H9 (cell line): Measurements from ENCODE around the gene MAP2K7. TPM values are rescaled to one million over a fixed set of nuclear protein-coding genes. Genes with fewer than 3 reads are reported as not detected.

ENCODE experiments used
- DNase-seq: peaks from one replicate; pipeline ENCODE4 v3.0.0-alpha.2; 2017
- H2AFZ ChIP-seq: one replicate; pipeline ENCODE4 v1.6.1; 2013; ENCODE audit warnings: mild to moderate bottlenecking, low read length, control low read depth, moderate library complexity
- H2AK5ac ChIP-seq: 2 replicates; pipeline ENCODE4 v1.6.1; 2013; ENCODE audit warnings: low read length, control low read depth, mixed read lengths; ENCODE audit not compliant: insufficient read length
- H2BK120ac ChIP-seq: one replicate; pipeline ENCODE4 v1.6.1; 2013; ENCODE audit warnings: low read depth, mild to moderate bottlenecking, low read length, control low read depth, inconsistent platforms; ENCODE audit not compliant: poor library complexity, severe bottlenecking
- H2BK12ac ChIP-seq: 2 replicates; pipeline ENCODE4 v1.6.1; 2013; ENCODE audit warnings: low read length, control low read depth, mixed read lengths, low read depth; ENCODE audit not compliant: insufficient read length
- H2BK15ac ChIP-seq: 2 replicates; pipeline ENCODE4 v1.6.1; 2013; ENCODE audit warnings: low read depth, low read length, control low read depth
- H2BK20ac ChIP-seq: one replicate; pipeline ENCODE4 v1.6.1; 2013; ENCODE audit warnings: low read depth, mild to moderate bottlenecking, low read length, control low read depth, inconsistent platforms; ENCODE audit not compliant: poor library complexity, severe bottlenecking
- H2BK5ac ChIP-seq: 2 replicates; pipeline ENCODE4 v1.6.1; 2013; ENCODE audit warnings: low read length, control low read depth, mixed read lengths; ENCODE audit not compliant: insufficient read length
- H3K14ac ChIP-seq: 2 replicates; pipeline ENCODE4 v1.6.1; 2013; ENCODE audit warnings: low read length, control low read depth; ENCODE audit not compliant: insufficient read depth
- H3K18ac ChIP-seq: 2 replicates; pipeline ENCODE4 v1.6.1; 2013; ENCODE audit warnings: low read depth, mild to moderate bottlenecking, mixed read lengths, low read length, control low read depth; ENCODE audit not compliant: insufficient read length
- H3K23ac ChIP-seq: 2 replicates; pipeline ENCODE4 v1.6.1; 2013; ENCODE audit warnings: low read length, control low read depth, mixed read lengths, low read depth; ENCODE audit not compliant: insufficient read length
- H3K23me2 ChIP-seq: 2 replicates; pipeline ENCODE4 v1.6.1; 2013; ENCODE audit warnings: low read depth, mild to moderate bottlenecking, mixed read lengths, low read length, control low read depth; ENCODE audit not compliant: insufficient read length, poor library complexity, severe bottlenecking
- H3K27ac ChIP-seq: 2 replicates; pipeline ENCODE4 v1.5.1; 2013; ENCODE audit warnings: low read length, control low read depth, mixed read lengths, low read depth; ENCODE audit not compliant: insufficient read length
- H3K27me3 ChIP-seq: 2 replicates; pipeline ENCODE4 v1.6.1; 2013; ENCODE audit warnings: low read length, control low read depth, inconsistent platforms; ENCODE audit not compliant: insufficient read depth
- H3K4ac ChIP-seq: 2 replicates; pipeline ENCODE4 v1.6.1; 2013; ENCODE audit warnings: low read depth, mild to moderate bottlenecking, control low read depth, inconsistent platforms, low read length, moderate library complexity
- H3K4me1 ChIP-seq: 2 replicates; pipeline ENCODE4 v1.6.1; 2013; ENCODE audit warnings: low read length, control low read depth, inconsistent platforms; ENCODE audit not compliant: insufficient read depth
- H3K4me2 ChIP-seq: 2 replicates; pipeline ENCODE4 v1.6.1; 2013; ENCODE audit warnings: low read length, control low read depth, mixed read lengths; ENCODE audit not compliant: insufficient read length, insufficient read depth
- H3K56ac ChIP-seq: 2 replicates; pipeline ENCODE4 v1.6.1; 2013; ENCODE audit warnings: low read depth, mild to moderate bottlenecking, mixed read lengths, low read length, control low read depth; ENCODE audit not compliant: insufficient read length
- H3K79me1 ChIP-seq: 2 replicates; pipeline ENCODE4 v1.6.1; 2013; ENCODE audit warnings: low read depth, mild to moderate bottlenecking, moderate library complexity, low read length, control low read depth, inconsistent platforms; ENCODE audit not compliant: insufficient read depth, poor library complexity, severe bottlenecking
- H3K79me2 ChIP-seq: 2 replicates; pipeline ENCODE4 v1.6.1; 2013; ENCODE audit warnings: low read length, control low read depth, inconsistent platforms; ENCODE audit not compliant: insufficient read depth
- H3K9ac ChIP-seq: 2 replicates; pipeline ENCODE4 v1.6.1; 2013; ENCODE audit warnings: low read length, control low read depth, mixed read lengths; ENCODE audit not compliant: insufficient read length; ENCODE audit errors: extremely low read depth
- H3K9me3 ChIP-seq: one replicate; pipeline ENCODE4 v1.6.1; 2013; ENCODE audit warnings: low read depth, low read length, inconsistent platforms; ENCODE audit not compliant: control insufficient read depth
- H3T11ph ChIP-seq: one replicate; pipeline ENCODE4 v1.6.1; 2013; ENCODE audit warnings: mild to moderate bottlenecking, low read length, control low read depth, inconsistent platforms
- H4K20me1 ChIP-seq: one replicate; pipeline ENCODE4 v1.6.1; 2013; ENCODE audit not compliant: control insufficient read depth, insufficient read length, insufficient read depth
- H4K5ac ChIP-seq: 2 replicates; pipeline ENCODE4 v1.6.1; 2013; ENCODE audit warnings: low read depth, mild to moderate bottlenecking, mixed read lengths, low read length, control low read depth; ENCODE audit not compliant: insufficient read length
- H4K8ac ChIP-seq: replicated peaks from 2 replicates; pipeline ENCODE4 v1.6.1; 2013; ENCODE audit warnings: low read length, control low read depth, mixed read lengths, low read depth; ENCODE audit not compliant: insufficient read length
- H4K91ac ChIP-seq: 2 replicates; pipeline ENCODE4 v1.6.1; 2013; ENCODE audit warnings: low read depth, mild to moderate bottlenecking, moderate library complexity, mixed read lengths, low read length, control low read depth; ENCODE audit not compliant: insufficient read length
- H3K27ac Mint-ChIP-seq, 3 experiments: 2 replicates in 2 of 3; 3 replicates in 1 of 3; pipeline ENCODE4 v1.8.0; 2020 to 2021; ENCODE audit warnings: mixed read lengths in 3 of 3, mild to moderate bottlenecking in 1 of 3, moderate library complexity in 1 of 3
- H3K27me3 Mint-ChIP-seq: 2 replicates; pipeline ENCODE4 v1.8.0; 2021; ENCODE audit warnings: low read depth, mild to moderate bottlenecking, moderate library complexity, mixed read lengths
- H3K36me3 Mint-ChIP-seq, 3 experiments: 2 replicates in 2 of 3; 3 replicates in 1 of 3; pipeline ENCODE4 v1.8.0; 2020 to 2021; ENCODE audit warnings: low read depth in 3 of 3, mixed read lengths in 3 of 3; ENCODE audit not compliant: insufficient read depth in 1 of 3
- H3K4me1 Mint-ChIP-seq, 2 experiments: 2 replicates each; pipeline ENCODE4 v1.8.0; 2020; ENCODE audit warnings: mixed read lengths in 2 of 2
- H3K4me3 Mint-ChIP-seq, 2 experiments: 2 replicates in 1 of 2; 3 replicates in 1 of 2; pipeline ENCODE4 v1.8.0; 2020 to 2021; ENCODE audit warnings: mild to moderate bottlenecking in 2 of 2, mixed read lengths in 2 of 2, moderate library complexity in 1 of 2
- H3K9me3 Mint-ChIP-seq, 2 experiments: 2 replicates in 1 of 2; 3 replicates in 1 of 2; pipeline ENCODE4 v1.8.0; 2020; ENCODE audit warnings: mild to moderate bottlenecking in 2 of 2, mixed read lengths in 2 of 2, moderate library complexity in 1 of 2
- CTCF ChIP-seq: fragments of 200-600 bp; sonication (generic); conservative IDR thresholded peaks from 3 replicates; pipeline ENCODE4 v1.8.0; 2021; ENCODE audit warnings: antibody characterized with exemption, mild to moderate bottlenecking
- WGBS: extraction: QIAGEN DNeasy Blood & Tissue Kit; methylation state at CpG from one replicate; pipeline ENCODE4 v1.1.7; 2013; ENCODE audit warnings: missing lambda C conversion rate, low lambda C conversion rate, mixed read lengths; ENCODE audit not compliant: insufficient read length; ENCODE audit errors: extremely low coverage; 5-methylcytosine and 5-hydroxymethylcytosine counted together
- total RNA-seq: library from RNA; stranded (reverse); gene quantifications from 2 replicates; pipeline ENCODE4 v1.2.1, GENCODE V29; 2021

The MAP2K7 gene
- total RNA-seq, 1 experiment from 2014 or later, result 48.1 TPM

DNA sequence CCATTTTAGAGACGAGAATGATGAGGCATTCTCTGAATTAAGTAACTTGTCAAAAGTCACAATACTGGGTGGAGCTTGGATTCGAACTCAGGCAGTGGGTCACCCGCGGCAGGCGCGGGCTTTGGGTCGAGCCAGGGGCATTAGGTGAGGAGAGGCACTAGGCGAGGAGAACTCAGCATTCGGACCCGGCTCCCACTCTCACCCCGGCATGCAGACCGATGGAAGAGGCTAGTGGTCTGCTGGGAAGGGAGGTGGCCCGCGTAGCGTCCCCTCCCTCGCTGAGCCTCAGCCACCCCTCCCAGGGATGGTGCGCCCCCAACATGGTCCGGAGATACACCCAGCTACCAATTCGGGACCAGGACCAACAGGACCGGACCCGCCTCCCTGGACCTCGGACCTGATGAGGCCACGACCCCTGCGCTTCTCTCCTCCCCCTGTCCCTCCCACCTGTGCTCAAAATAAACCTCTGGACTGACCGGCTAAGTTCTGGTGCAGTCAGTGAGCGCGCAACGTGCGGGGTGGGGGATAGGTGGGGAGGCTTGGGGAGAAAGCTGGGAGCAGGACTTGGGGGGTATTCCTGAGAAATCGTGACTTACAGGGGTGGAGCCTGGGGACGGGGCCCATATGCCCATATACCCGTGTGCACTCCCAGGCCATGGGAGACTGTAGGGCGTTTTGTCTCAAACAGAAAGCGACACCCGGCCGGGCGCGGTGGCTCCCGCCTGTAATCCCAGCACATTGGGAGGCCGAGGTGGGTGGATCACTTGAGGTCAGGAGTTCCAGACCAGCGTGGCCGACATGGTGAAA, 15.1 kb downstream of the MAP2K7 start:
- Histone ChIP-seq H2AFZ (no peak overlapping the region), H3K9me3 (no peaks in the 10 kb centered on the region), H4K20me1 (no peaks in the 10 kb centered on the region), H4K91ac (no peak overlapping the region), H2AK5ac (no peak overlapping the region), H3K9ac (no peak overlapping the region), H3K27ac (no peak overlapping the region), H2BK120ac (no peak overlapping the region), H3K56ac (no peak overlapping the region), H3T11ph (no peak overlapping the region), H4K5ac (no peak overlapping the region), H3K4me1 (no peaks in the 10 kb centered on the region), H2BK20ac (no peak overlapping the region), H3K23me2 (peaks cover 17% of the 10 kb centered on the region), H2BK15ac (no peak overlapping the region), H3K79me2 (no peaks in the 10 kb centered on the region), H3K14ac (no peak overlapping the region), H3K23ac (no peak overlapping the region), H2BK12ac (no peak overlapping the region), H3K4me2 (peak overlapping the region; percentile 74), H4K8ac (no peak overlapping the region), H3K79me1 (no peaks in the 10 kb centered on the region), H3K18ac (no peak overlapping the region), H3K27me3 (peaks cover 16% of the 10 kb centered on the region; the same call in 1 of the 2 replicates), H2BK5ac (no peak overlapping the region), H3K4ac (no peak overlapping the region)
- peaks cover 7 to 12% (median 9%) of the 10 kb centered on the region in 3 experiments; a peak in 5 of 7 replicates for H3K36me3 Mint-ChIP-seq
- peaks cover 53% of the 10 kb centered on the region for H3K27me3 Mint-ChIP-seq
- WGBS, result no CpG with 5 or more reads among the region's 42 CpGs
- no peak for DNase-seq
- H3K27ac Mint-ChIP-seq, result no peak overlapping the region
- no peaks in the 10 kb centered on the region; a peak in 1 of 5 replicates for H3K9me3 Mint-ChIP-seq
- H3K4me3 Mint-ChIP-seq, result peak overlapping the region in 1 of 2 experiments; percentile 84; a peak in 4 of 5 replicates
- peaks cover 20 to 27% of the 10 kb centered on the region in 2 experiments for H3K4me1 Mint-ChIP-seq
- no peak for TF ChIP-seq CTCF
